ENCODE measurements around the gene PAF1. TPM values are rescaled to one million over a fixed set of nuclear protein-coding genes. Genes with fewer than 3 reads are reported as not detected.

The PAF1 gene
- total and polyA plus RNA-seq, 2 of the 13 experiments (the other 11 are each of a cell fraction or from before 2014, with no cell fraction given): 30.2 to 31.1 TPM

DNA sequence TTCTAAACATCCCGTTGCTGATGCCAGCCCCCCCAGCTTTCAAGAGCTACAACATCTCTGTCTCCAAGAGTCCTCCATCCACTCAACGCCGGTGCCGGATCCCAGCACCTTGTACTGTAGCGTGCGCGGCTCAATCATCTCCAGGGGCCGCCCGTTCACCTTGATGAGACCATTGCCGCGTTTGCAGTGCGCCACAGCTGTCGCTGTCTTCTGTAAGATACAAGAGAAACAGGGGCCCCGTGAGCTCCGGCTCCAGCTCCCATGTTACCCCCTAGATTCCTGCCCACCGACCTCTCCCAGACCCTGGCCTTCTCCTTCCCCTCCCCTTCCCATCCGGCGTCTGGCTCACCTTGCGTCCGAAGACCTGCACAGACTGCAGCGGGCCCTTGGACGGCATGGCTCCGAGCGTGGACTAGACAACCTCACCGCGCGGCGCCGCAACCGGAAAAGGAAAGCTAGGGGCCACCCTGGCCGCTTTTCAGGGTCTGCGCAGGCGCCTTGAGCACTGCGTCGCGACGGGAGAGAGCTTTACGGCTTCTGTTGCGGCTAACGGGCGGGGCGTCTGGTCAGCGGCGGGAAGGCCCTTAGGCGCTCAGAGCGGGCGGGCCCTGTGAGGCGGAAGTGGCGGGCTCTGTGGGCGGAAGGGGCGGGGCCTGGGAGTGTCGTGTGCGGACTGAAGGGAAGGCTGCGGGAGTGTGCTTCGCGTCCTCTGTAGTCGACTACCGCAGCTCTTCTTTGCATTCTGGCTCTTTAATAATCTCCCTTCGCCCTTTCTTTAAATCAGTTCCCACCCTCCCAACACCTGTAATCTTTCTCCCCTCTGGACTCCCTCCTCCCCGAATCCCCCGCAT lies 44.8 kb upstream of the PAF1 start, which contains the start of gene RPS16 (continued):
- TF ChIP-seq SP5 (CRISPR knock-in tag; IDR thresholded peaks at IDR 0.05; ENCODE audit: borderline replicate concordance, low read depth): peak; percentile 78
- TF ChIP-seq SOX5 (CRISPR knock-in tag; IDR thresholded peaks at IDR 0.05; ENCODE audit: borderline replicate concordance): peak; percentile 64
- peak; percentile 68 for TF ChIP-seq HCFC1 (IDR thresholded peaks at IDR 0.05; ENCODE audit: low read depth, low read length)
- no peak for TF ChIP-seq TCF7 (IDR thresholded peaks at IDR 0.05; ENCODE audit: low read depth)
- TF ChIP-seq SP140L (CRISPR knock-in tag; IDR thresholded peaks at IDR 0.05; ENCODE audit: borderline replicate concordance): peak; percentile 55; the same call in 1 of the 2 replicates
- TF ChIP-seq, protein P1, sequence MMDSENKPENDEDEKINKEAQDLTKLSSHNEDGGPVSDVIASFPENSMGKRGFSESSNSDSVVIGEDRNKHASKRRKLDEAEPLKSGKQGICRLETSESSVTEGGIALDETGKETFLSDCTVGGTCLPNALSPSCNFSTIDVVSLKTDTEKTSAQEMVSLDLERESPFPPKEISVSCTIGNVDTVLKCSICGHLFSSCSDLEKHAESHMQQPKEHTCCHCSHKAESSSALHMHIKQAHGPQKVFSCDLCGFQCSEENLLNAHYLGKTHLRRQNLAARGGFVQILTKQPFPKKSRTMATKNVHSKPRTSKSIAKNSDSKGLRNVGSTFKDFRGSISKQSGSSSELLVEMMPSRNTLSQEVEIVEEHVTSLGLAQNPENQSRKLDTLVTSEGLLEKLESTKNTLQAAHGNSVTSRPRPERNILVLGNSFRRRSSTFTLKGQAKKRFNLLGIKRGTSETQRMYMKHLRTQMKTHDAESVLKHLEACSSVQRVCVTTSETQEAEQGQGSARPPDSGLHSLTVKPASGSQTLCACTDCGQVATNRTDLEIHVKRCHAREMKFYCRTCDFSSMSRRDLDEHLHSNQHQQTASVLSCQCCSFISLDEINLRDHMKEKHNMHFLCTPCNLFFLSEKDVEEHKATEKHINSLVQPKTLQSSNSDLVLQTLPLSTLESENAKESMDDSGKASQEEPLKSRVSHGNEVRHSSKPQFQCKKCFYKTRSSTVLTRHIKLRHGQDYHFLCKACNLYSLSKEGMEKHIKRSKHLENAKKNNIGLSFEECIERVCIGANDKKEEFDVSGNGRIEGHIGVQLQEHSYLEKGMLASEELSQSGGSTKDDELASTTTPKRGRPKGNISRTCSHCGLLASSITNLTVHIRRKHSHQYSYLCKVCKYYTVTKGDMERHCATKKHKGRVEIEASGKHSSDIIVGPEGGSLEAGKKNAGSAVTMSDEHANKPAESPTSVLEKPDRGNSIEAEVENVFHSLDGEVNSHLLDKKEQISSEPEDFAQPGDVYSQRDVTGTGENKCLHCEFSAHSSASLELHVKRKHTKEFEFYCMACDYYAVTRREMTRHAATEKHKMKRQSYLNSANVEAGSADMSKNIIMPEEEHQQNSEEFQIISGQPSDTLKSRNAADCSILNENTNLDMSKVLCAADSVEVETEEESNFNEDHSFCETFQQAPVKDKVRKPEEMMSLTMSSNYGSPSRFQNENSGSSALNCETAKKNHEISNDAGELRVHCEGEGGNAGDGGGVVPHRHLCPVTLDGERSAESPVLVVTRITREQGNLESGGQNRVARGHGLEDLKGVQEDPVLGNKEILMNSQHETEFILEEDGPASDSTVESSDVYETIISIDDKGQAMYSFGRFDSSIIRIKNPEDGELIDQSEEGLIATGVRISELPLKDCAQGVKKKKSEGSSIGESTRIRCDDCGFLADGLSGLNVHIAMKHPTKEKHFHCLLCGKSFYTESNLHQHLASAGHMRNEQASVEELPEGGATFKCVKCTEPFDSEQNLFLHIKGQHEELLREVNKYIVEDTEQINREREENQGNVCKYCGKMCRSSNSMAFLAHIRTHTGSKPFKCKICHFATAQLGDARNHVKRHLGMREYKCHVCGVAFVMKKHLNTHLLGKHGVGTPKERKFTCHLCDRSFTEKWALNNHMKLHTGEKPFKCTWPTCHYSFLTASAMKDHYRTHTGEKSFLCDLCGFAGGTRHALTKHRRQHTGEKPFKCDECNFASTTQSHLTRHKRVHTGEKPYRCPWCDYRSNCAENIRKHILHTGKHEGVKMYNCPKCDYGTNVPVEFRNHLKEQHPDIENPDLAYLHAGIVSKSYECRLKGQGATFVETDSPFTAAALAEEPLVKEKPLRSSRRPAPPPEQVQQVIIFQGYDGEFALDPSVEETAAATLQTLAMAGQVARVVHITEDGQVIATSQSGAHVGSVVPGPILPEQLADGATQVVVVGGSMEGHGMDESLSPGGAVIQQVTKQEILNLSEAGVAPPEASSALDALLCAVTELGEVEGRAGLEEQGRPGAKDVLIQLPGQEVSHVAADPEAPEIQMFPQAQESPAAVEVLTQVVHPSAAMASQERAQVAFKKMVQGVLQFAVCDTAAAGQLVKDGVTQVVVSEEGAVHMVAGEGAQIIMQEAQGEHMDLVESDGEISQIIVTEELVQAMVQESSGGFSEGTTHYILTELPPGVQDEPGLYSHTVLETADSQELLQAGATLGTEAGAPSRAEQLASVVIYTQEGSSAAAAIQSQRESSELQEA (CRISPR knock-in tag; IDR thresholded peaks at IDR 0.05; ENCODE audit: not compliant biosample characterization): peak; percentile 74
- no peak for TF ChIP-seq SIX1 (CRISPR knock-in tag; IDR thresholded peaks at IDR 0.05; ENCODE audit: borderline replicate concordance)
- TF ChIP-seq ZBTB2 (CRISPR knock-in tag; IDR thresholded peaks at IDR 0.05; ENCODE audit: low read depth): peak; percentile 94
- TF ChIP-seq MTF1 (CRISPR knock-in tag; IDR thresholded peaks at IDR 0.05): peak; percentile 75; the same call in 1 of the 2 replicates
- no peak; the same call in 1 of the 2 replicates for TF ChIP-seq ZNF558 (CRISPR knock-in tag; IDR thresholded peaks at IDR 0.05; ENCODE audit: borderline replicate concordance)
- TF ChIP-seq RBAK (CRISPR knock-in tag; IDR thresholded peaks at IDR 0.05): peak; percentile 45; the same call in 1 of the 2 replicates
- peak; percentile 98 for TF ChIP-seq ZNF501 (CRISPR knock-in tag; IDR thresholded peaks at IDR 0.05)
- no peak for TF ChIP-seq ZNF678 (CRISPR knock-in tag; IDR thresholded peaks at IDR 0.05)
- TF ChIP-seq, protein P2, sequence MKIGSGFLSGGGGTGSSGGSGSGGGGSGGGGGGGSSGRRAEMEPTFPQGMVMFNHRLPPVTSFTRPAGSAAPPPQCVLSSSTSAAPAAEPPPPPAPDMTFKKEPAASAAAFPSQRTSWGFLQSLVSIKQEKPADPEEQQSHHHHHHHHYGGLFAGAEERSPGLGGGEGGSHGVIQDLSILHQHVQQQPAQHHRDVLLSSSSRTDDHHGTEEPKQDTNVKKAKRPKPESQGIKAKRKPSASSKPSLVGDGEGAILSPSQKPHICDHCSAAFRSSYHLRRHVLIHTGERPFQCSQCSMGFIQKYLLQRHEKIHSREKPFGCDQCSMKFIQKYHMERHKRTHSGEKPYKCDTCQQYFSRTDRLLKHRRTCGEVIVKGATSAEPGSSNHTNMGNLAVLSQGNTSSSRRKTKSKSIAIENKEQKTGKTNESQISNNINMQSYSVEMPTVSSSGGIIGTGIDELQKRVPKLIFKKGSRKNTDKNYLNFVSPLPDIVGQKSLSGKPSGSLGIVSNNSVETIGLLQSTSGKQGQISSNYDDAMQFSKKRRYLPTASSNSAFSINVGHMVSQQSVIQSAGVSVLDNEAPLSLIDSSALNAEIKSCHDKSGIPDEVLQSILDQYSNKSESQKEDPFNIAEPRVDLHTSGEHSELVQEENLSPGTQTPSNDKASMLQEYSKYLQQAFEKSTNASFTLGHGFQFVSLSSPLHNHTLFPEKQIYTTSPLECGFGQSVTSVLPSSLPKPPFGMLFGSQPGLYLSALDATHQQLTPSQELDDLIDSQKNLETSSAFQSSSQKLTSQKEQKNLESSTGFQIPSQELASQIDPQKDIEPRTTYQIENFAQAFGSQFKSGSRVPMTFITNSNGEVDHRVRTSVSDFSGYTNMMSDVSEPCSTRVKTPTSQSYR (CRISPR knock-in tag; IDR thresholded peaks at IDR 0.05; ENCODE audit: borderline replicate concordance): no peak; the same call in 1 of the 2 replicates
- TF ChIP-seq HDAC6 (IDR thresholded peaks at IDR 0.05; ENCODE audit: low read depth, low read length): no peak

Data from HepG2 (cell line).